ENCODE results near the gene RPP38.

DNA sequence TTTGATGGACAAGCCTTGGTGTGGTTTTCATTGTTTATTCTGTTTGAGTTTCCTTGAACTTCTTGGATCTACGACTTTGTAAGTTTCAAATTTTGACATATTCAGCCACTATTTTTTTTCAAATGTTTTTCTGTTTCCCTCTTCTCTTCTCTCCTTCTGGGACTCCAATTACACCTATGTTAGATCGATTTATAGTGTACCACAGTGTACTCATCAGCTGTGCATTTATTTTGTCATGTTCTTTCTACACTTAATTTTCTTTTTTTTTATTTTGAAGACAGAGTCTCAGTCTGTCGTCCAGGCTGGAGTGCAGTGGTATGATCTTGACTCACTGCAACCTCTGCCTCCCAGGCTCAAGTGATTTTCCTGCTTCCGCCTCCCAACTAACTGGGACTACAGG is 37.2 kb upstream of the RPP38 start:
- TF ChIP-seq, protein P1, sequence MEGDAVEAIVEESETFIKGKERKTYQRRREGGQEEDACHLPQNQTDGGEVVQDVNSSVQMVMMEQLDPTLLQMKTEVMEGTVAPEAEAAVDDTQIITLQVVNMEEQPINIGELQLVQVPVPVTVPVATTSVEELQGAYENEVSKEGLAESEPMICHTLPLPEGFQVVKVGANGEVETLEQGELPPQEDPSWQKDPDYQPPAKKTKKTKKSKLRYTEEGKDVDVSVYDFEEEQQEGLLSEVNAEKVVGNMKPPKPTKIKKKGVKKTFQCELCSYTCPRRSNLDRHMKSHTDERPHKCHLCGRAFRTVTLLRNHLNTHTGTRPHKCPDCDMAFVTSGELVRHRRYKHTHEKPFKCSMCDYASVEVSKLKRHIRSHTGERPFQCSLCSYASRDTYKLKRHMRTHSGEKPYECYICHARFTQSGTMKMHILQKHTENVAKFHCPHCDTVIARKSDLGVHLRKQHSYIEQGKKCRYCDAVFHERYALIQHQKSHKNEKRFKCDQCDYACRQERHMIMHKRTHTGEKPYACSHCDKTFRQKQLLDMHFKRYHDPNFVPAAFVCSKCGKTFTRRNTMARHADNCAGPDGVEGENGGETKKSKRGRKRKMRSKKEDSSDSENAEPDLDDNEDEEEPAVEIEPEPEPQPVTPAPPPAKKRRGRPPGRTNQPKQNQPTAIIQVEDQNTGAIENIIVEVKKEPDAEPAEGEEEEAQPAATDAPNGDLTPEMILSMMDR (IDR thresholded peaks at IDR 0.05; ENCODE audit: borderline replicate concordance, extremely low read depth, low read length, poor library complexity, severe bottlenecking) = no peak
- TF ChIP-seq EZH2 (IDR thresholded peaks at IDR 0.05; ENCODE audit: borderline replicate concordance, low read depth, low read length, severe bottlenecking) = no peak
